AG10803 (cell line): Measurements from ENCODE around the gene LHFPL5.

Experiments
- DNase-seq: peaks from one replicate; pipeline ENCODE4 v3.0.0; 2010; ENCODE audit warnings: low read depth
- H3K4me3 ChIP-seq: 2 replicates; pipeline ENCODE4 v1.5.1; 2011; ENCODE audit warnings: mild to moderate bottlenecking, low read length, control low read depth
- TF ChIP-seq, protein P1 (sequence below): conservative IDR thresholded peaks from 2 replicates; pipeline ENCODE4 v1.5.1; 2011; ENCODE audit warnings: mild to moderate bottlenecking, low read length, control low read depth, inconsistent platforms

LHFPL5 gene

DNA sequence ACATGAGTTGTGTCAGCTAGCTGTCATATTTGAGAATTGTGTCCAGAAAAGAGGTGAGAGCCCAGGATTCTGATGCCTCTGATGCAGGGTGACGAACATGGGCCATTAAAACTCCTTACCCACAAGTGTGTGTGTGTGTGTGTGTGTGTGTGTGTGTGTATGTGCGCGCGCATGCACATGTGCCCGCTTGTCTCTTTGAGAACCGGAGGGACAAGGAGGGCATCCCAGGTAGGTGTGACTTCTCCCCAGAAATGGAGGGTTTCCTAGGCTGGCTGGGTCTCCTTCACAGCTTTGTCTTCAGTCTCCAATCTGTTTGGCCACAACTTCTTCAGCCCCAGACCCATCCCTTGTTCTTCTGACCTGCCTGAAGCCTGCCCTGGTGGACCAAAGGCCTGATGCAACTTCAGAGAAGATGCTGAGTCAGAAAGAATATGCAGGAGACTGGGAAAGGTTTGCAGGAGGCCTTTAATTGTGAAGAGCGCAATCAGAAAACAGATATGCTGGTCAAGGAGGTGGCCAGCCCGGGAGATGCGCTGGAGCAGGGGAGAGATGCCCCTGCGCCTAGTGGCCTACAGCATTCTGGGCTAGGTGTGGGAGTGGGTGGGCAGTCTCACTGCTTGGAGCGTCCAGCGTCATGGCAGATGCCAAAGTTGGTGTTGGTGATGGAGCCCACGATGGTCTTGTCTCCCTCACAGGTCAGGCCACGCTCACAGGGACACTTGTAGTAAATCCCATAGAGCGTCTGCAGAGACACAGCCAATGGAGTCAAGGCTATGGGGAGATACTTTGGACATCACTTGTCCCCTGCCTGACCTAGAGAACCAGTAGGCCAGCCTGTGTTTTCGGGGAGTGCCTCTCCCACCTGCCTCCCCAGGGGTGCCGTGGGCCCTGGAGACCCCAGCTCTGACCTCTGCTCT, 10.4 kb upstream of the LHFPL5 start:
- no peak overlapping the region for H3K4me3 ChIP-seq
- DNase-seq = no peak
- TF ChIP-seq, protein P1, sequence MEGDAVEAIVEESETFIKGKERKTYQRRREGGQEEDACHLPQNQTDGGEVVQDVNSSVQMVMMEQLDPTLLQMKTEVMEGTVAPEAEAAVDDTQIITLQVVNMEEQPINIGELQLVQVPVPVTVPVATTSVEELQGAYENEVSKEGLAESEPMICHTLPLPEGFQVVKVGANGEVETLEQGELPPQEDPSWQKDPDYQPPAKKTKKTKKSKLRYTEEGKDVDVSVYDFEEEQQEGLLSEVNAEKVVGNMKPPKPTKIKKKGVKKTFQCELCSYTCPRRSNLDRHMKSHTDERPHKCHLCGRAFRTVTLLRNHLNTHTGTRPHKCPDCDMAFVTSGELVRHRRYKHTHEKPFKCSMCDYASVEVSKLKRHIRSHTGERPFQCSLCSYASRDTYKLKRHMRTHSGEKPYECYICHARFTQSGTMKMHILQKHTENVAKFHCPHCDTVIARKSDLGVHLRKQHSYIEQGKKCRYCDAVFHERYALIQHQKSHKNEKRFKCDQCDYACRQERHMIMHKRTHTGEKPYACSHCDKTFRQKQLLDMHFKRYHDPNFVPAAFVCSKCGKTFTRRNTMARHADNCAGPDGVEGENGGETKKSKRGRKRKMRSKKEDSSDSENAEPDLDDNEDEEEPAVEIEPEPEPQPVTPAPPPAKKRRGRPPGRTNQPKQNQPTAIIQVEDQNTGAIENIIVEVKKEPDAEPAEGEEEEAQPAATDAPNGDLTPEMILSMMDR = no peak

DNA sequence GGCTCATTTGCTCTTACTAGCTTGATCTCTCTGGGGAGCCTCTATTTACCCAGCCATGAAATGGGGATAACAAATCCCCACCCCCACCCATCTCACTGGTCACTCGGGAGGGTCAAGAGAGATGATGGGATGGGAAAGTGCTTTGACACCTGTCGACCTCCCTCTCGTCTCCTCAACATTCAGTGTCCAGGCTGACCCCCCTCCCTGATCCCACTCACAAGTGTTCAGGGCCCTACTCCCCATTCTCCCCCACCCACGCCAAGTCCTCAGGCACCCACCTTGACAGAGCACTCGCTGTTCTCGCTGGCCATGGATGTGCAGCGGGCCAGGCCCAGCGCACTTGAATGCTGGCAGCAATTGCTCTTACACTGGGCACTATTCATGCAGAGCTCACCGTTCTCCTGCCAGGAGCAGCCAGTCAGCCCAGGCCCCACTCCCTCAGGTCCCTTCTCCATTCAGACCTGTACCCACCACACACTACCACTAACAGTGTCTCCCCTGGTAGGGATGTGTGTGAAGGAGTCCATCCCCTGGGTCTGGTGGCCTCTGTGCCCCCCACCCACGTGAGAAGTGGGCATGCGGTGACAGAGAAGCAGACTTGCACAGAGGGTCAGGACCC, 9.6 kb upstream of the LHFPL5 start:
- TF ChIP-seq, protein P1 = no peak
- no peak overlapping the region for H3K4me3 ChIP-seq
- no peak for DNase-seq

DNA sequence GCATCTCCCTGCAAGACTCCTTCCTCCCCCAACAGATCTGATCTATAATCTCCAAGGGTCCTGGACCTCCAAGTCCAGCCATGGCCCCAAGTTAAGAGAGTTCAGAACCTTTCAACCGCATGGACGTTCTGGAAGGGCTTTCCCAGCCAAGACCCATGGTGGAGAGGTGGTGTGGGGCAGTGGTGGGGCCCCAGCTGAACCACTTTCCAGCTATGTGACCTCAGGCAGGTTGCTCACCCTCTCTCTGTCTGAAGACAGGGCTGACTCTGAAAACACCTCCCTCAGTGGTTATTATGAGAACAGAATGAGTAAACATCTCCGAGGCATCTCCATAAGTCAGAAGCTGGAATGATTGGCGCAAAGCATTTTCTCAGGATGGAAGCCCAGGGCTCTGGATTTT, 8.9 kb upstream of the LHFPL5 start:
- TF ChIP-seq, protein P1 = no peak
- DNase-seq = no peak
- H3K4me3 ChIP-seq = no peak overlapping the region

DNA sequence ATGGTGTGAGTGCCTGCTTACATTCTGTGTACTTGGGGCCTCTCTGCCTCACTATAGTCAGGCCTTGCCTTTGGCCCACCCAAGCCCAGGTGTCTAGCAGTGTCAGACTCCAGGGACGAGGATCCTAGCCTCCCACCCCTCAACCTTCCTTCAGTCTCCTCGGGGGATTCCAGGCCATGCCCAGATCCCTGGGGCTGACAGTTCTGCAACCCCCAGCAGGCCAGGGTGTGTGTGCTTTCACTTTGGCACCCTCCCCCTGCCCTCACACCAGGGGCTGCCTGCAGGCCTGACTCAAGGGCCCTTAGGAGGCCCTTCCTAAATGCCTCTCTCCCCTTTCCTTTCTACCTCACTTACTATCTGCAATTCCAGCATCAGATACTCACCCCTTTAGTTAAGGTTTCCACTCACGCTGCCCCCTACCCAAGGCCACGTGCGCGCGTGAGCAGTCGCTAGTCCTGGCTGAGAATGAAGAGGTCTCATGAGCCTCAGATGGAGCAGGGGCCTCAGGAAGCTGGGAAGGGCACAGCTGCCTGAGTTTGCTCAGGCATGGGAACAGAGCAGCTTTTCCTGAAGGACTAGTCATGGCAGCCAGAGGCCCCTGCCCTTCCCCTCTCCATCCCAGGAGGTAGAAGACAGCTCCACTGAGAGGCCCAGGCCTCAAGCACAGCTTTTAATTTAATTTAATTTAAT, 7.2 kb upstream of the LHFPL5 start:
- TF ChIP-seq, protein P1 = no peak
- DNase-seq = no peak

DNA sequence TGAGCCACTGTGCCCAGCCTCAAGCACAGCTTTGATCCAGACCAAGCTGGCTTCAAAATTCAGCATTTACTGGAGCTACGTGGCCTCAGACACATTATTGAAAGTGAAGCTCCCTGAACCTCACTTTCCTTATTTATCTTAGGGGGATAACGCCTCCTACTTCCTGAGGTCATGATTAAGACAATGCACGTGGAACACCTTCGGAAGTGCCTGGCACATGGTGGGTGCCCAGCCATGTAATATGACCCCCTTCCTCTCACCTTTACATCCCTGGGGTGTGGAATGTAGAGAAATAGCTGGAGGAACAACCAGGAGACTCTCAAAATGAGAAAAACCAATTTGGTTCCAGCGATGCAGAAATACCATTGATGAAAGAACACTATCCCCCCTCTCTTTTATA, 6.4 kb upstream of the LHFPL5 start:
- TF ChIP-seq, protein P1 = no peak

More for the DNA sequence above, 7.2 kb upstream of the LHFPL5 start:
- no peak overlapping the region for H3K4me3 ChIP-seq

DNA sequence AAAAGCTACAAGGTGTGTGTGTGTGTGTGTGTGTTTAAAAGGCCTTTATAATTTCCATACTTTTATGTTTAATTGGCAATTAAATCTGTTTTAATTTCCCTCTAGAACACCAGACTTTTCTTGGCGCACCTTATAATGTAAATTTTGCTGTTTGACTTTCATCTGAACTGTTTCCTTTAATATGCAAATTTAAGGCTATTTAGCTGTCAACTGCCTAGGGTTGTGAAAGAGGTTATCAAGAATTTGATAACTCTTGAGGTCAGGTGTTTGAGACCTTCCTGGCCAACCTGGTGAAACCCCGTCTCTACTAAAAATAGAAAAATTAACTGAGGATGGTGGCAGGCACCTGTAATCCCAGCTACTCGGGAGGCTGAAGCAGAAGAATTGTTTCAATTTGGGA, 4.0 kb upstream of the LHFPL5 start:
- DNase-seq = no peak
- TF ChIP-seq, protein P1 = no peak
- H3K4me3 ChIP-seq = no peak overlapping the region

More for the DNA sequence above, 6.4 kb upstream of the LHFPL5 start:
- DNase-seq = no peak
- no peak overlapping the region for H3K4me3 ChIP-seq
